GM19463 (cell line): ENCODE data around the gene ST8SIA5.

ENCODE experiments used
- ATAC-seq: cut with Tn5 transposase; IDR thresholded peaks from one replicate; pipeline ENCODE4 v1.9.1; 2021; ENCODE audit warnings: mild to moderate bottlenecking, moderate library complexity; ENCODE audit not compliant: unreplicated experiment

ST8SIA5 gene

DNA sequence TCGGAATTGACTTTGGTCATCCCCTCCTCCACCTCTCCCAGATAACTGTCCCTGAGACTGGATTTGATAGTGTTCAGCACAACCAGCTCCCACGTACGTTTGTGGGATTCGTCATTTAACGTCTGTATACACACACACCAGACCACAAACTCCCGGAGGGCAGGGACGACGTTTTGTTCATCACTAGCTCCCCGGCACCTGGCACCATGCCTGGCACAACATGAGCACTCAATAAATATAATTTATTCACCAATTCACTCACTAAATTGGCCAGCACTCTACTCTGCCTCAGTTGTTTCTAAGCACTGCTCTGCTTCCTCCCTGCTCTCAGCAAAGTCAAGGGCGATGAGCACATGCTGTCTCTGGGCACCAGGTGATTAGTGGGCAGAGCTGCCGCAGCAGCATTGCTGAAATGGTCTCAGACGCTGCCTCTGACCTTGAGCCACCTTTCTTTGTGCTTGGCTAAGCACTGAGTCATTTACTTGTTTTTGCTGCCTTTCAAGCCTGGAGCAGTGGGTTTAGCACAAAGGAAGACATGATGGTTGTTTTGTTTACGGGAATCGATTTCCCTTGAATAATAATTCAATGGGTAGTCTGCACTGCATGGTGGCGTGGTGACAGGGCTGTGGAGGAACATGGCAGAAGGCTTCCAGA lies 80.5 kb downstream of the ST8SIA5 start:
- ATAC-seq, result no peak

DNA sequence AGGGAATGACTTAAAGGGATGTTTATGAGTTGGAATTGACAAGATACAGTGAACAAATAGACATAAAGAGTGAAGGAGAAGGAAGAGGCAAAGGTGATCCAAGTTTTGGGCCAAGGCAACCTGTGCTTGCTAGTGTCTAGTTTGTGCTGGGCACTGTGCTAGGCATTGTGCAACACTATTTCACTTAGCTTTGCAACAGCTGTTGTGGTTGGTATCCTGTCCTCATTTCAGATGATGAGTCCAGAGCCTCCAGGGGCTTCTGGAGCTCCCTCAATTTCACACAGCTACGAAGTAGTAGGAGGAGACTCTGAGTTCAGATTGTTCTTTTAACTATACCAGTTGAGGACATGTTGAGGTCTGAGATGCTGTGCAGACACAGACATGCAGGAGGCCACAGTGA lies 81.7 kb downstream of the ST8SIA5 start:
- ATAC-seq, result no peak

DNA sequence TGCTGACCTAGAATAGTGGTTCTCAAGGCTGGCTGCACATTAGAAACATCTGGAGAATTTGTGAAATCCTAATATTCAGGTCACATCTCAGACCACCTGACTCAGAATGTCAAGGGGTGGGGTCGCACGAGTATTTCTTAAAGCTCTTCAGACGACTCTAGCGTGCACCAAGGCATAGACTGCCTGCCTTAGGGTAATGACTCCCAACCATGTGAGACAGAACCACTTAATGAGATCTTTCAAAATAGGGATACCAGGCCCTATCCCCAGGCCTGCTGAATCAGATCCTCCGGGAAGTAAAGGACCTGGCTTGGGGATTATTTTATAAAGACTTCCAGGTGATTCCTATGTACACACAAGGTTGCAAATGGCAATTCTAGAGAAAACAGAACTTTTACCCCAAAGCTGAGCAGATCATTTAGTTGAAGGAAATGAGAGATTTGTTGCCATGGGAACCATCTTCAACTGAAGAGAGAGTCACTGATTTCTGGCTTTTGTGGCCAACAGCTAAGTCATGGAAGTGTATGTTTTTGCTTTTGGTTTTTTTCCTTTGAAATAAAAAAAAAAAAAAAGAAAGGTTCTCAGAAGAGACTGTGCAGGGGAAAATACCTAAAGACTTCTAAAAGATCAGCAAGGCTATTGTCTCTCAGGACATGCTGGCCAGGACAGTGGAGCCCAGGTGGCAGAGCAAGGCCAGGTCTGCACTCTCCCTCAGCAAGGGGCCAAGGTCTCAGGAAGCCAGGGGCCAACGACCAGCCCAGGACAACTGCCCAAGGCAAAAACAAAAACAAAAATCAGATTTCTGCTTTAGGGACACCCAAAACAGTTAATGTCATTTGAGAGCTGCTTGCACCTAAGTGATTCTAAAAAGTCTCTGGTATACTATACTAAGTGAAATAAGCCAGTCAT lies 84.5 kb downstream of the ST8SIA5 start:
- no peak for ATAC-seq

DNA sequence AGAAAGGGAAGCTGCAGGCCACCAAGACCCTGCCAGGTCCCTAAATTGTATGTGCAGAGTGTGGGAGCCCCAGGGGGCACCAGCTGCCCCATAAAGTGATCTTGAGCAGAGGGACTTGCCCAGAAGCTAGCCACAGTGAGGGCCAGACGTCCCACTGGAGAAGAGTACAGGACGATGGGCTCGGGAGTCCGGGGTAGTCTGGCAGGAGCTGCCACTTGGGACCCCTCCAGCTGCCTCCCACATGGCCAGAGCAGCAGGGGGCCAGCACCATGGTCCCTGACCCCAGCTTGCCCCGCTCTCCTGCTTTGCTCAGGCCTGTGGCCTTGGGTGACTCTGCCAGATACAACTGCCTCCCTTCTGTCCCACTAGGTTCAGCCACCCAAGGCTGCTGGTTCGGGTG lies 88.2 kb downstream of the ST8SIA5 start:
- no peak for ATAC-seq

DNA sequence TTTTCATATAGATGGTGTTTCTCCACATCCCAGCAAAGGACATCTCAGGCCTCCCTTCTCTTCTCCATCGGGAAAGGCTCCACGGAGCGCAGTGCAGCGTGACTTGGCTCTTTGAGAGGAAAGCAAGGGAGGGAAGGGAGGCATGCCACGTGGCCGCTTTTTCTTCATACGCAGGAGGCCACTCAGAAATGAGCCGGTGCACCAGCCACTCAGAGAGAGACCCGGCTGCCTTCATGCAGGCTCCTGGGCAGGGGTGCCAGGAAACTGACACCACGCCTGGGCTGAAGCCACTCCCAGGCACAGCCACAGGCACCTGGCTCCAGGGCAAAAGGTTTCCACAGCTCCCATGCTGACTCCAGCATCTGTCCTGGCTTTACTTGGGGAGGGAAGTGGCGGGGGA lies 88.7 kb downstream of the ST8SIA5 start:
- no peak for ATAC-seq

DNA sequence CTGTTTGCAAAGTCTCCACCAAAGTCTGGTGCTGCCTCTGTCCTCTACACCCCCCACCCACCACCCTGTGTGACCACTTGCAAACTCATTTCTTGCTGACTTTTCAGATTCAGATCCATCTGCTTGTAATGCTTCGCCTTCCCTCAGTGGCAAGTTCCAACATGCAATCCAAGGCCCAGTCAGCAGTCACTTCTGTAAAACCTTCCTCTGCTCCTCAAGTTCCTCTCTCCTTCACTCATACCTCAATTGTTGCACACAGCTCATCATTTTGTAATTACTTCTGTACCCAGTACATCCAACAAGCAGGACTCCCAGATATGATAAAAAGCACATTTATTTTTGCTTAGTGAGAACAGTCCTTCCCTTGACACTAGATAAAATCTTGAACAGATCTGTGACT lies 93.3 kb downstream of the ST8SIA5 start:
- ATAC-seq, result no peak

DNA sequence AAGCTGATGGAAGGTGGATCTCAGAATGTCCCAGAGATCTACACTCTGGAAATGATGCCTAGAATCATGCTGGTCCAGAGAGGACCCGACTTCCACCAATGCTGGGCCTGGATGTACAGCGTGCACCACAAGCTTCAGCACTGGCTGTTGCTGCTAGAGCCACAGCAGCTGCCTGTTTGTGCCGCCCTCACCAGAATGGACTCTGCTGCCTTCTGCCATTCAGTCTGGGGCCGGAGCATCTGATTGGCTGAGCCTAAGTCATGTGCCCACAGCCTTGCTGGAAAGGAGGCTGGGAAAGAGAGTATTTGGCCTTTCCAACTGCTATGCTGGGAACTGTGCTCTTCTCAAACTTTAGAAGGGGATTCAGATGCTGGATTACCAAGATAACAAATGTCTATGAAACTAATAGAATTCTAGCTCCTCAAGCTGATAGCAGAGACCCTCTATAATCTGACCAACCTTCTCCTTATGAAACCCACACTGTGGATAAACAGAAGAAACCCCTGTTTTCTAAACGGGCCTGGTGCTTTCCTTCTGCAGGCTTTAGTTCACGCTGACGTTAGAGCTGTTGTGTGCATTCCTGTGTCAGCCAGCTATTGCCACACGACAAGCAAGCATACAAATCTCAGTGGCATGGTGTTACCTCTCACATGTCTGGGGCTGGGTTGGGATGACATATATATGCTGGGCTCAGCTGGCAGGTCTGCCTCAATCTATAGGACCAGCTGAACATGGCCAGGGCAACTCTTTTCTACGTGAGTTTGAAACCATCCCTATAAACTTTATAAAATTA lies 95.7 kb downstream of the ST8SIA5 start:
- ATAC-seq, result no peak

DNA sequence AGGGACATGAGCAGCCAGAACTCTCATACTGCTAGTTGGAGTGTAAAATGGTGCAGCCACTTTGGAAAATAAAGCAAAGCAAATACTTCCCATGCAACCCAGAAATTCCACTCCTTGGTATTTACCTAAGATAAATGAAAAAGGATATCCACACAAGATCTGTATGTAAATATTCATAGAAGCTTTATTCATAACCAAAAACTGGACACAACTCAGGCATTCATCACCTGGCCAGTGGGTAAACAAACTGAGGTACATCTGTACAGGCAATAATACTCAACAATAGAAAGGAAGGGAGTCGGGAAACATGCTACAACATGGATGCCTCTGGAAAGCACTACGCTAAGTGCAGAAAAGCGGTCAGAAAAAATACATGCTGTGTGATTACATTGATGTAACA lies 97.4 kb downstream of the ST8SIA5 start:
- no peak for ATAC-seq

DNA sequence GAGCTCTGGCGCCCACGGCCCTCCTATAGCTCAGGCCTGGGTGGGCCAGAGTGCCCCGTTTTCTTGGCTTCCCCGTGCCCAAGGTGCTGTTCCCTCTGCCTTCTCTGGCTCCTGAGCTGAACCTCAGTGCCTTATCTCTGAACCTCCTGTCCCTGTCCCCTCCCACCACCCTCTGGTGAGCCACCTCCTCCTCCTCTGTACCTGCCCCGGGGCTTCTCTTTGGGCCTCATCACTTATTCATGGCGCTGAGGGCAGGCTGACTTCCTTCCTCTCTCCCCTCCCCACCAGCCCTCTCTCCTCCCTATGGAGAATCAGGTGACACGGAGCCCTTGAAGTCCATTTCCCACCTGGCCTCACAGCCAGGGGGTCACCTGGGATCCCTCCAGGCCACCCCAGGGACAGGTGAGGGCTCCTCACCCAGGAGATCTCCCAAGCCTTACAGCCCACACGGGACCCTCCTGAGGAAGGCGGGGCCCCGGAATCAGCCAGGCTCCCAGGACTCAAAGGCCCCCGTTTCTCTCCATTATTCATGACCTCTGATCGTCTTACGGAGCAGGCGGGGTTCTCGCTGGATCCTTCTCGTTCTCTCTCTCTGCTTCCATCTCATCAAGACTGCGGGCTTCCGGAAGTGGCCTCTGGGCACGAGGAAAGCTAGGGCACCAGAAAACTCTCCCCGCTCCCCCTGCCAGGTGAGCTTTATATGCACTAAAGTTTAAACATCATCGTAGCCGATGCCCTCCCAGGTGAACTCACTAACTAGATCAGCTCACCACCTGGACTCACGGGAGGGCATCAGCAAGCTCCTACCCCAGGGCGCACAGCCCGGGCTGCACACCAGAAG lies 99.5 kb downstream of the ST8SIA5 start, which contains the start of gene LOXHD1:
Gene LOXHD1, minus strand, starts transcription at position 106 of the 841 bp plus-strand sequence. CDS start 187 bp downstream, outside the sequence.
- ATAC-seq, result no peak

DNA sequence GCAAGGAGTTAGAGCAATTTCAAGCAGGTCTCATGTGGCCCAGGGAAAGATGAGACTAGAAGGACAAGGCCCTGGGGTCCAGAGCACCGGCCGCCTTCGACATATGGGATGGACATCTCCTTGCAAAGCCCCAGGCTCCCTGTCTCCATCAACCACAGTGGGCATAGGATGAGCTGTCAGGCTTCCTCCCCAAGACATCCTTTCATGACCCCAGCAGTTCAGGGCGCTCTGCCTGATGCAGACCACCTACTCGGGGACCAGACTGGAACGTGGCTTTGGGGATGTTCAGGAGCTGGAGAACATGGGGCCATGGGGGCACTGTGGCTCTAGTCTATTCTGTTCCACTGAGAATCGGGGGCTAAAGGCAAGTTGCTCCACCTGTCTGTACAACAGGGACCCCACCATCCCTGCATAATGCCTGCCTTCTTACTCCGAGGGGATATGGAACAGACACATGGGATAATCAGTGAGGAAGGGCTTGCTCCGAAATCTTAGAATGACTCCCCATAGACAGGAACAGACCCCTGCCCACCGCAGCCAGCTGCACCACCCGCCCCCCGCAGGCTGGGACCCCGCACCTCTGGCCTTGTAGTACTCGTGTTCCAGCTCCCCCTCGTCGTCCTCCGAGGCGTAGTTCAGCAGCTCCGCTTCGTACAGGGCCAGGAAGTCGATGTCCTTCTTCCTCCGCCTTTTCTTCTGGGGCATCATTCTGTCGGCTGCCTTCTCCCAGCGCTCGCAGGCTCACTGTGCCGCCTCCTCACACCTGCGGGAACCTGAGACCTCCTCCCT lies 100.3 kb downstream of the ST8SIA5 start:
- no peak for ATAC-seq

DNA sequence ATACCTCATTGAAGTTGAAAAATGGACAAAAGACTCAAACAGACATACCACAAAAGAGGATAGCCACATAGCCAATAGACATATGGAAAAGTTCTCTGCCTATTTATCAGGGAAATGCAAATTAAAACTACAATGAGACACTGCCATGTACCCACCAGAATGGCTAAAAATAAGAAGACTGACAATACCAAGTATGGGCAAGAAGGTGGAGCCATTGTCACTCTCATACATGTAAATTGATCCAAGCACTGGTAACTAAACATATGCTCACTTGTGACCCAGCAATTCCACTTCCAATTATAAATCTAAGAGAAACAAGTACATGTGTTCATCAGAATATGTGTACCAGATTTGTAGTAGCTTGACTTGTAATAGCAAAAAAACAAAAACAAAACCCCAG lies 104.5 kb downstream of the ST8SIA5 start:
- ATAC-seq, result no peak

DNA sequence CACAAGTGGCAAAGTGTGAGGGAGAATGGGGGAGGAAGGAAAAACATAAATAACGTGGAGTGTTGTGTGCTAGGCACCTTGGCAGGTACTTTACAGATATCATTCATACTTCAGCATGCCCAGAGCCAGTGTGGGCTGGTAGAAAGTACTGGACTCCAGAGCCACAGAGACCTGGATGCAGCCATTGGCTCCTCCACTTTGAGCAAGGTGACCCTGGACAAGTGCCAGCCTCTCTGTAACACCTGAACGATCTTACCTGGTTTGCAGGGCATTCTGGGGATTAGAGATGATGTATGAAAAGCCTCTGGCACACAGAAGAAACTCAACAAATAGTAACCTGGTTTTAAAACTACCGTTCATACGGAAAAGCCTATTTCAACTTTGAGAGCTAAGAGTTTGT lies 106.2 kb downstream of the ST8SIA5 start:
- ATAC-seq, result no peak

DNA sequence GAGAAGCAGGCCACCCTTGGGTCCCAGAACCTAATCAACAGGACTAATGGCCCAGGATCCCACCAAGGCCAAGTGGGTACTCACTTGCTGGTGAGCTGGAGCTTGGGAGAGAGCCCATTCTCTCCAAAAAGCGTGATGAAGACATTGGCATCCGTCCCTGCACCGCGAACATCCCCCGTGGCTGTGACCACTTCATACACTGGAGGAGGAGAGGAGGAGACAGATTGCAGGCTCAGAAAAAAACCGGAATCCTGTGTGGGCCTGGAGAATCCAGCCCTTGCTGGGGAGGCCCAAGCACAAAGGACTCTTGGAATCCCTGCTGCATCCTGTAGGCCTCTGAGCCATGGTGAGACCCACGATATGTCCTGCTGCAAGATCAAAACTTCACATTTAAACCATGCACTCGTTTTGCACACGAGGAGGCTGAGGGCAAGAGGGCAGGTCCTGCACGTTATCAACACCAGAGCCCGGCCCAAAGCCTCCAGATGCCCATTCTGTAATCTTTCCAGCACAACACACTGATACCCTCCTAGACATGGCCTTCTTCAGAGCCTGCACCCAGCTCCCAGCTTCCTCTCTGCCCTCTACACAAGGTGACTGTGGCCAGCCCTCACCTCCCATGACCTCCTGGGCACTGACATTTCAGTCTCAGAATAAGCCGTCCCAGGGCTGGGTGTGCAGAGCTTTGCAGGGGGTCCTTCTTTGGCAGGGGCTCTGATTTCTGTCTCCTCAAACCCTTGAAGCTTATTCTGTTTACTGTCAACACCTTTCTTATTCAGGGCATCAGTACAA lies 107.6 kb downstream of the ST8SIA5 start:
- ATAC-seq, result no peak

DNA sequence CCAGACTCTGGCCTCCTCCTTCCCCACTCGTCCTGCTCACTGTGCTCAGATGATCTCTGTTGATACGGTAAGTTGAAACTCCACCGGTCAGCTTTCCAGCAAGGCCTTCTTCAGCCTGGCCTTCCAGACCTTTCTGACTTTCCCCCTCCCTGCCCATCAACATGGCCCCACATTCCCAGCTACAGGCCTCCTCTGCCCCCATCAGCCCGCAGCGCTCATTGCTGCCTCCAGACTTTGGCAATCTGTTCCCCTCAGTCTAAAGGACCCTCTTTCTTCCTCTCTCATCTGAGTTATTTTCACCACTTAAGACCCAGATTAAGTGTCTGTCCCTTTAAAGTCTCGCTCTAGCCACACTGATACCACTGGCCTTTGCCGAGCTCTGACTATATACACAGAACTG lies 110.4 kb downstream of the ST8SIA5 start:
- ATAC-seq, result no peak

DNA sequence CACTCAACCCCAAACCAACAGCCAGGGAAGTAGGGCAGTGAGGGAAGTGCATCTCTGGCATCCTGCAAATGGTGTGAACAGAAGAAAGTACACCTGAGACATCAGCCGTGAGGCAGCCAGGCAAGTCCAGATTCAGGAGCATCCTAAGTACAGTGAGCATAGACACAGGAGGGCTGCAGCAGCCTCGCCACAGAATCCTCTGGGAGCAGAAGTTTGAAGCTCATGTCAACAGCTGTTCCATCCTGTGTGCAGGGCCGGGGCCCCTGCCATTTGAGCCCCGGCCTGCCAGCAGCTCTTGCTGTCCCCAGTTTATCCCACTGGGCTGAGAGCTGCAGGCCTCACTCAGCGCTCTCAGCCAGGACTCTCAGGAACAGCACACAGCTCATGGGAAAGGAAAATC lies 114.3 kb downstream of the ST8SIA5 start:
- no peak for ATAC-seq

DNA sequence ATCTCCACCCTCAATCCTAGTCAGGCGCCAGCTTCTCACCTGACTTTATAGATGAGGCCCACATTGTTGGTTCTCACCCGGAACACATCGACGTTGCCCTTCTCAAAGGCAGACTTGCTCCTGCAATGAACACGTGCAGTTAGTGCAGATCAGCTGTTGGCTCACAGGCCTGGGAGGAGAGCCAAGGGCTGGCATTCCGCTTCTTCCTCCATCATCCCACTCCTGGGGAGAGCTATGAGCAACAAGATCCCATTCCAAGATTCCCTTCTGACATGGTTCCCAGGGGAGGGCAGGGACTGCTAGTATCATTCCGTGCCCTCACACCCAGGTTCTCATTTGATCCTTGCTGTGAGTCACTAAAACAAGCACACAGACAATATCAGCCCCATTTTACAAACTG lies 114.9 kb downstream of the ST8SIA5 start:
- no peak for ATAC-seq

DNA sequence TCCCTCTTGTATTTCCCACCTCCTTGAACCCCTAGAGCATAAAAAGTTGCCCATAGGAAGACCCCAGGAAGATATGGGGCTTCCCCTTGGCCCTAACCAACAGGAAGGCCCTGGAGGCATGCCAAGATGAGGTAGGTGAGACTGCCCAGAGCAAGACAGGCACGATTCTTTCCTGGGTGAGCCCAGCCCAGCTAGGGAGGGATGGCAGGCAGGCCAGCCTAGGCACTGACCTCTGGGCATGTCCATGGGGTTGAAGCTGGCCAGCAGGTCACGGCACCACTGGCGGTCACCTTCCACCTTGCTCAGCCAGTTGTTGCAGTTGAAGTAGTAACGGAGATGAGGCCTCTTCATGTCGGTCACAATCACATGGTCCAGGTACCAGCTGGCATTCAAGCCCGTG lies 117.5 kb downstream of the ST8SIA5 start:
- no peak for ATAC-seq

DNA sequence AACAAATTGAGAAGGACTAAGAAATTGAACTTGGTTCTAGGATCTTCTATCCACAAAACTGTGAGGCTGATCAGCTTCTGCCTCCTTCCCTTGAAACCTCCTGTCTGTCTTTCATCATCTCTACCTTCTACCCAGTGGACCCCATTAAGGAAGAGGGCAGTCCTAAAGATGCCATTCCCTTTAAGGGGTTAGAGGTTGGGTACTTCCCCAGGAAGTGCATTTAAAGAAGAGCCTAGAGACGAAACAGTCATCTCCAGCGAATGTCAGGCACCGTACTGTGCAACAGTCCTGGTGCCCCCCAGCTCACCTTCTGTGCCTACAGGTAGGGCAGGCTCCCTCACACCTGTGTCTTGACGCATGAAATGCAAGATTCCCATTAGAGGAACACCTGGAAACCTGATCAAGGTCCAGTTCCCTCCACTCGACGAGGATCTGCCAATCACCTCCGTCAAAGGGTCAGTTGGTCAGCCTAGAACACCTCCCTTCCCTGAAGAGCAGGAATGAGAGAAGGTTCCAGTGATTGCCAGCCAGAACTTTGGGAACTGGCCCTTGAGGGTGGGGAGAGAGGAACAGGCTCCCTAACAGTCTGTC lies 120.7 kb downstream of the ST8SIA5 start:
- ATAC-seq, result no peak
